OCI-LY7 (cell line): ENCODE results near the gene MTFP1. TPM values are rescaled to one million over a fixed set of nuclear protein-coding genes. Genes with fewer than 3 reads are reported as not detected.

Experiments used
- BruUV-seq: library from RNA; stranded (reverse); fragments of 400-500 nt; replicated peaks from 2 replicates; lab custom pipeline; 2021; lab: Mats Ljungman, UMichigan
- CTCF ChIA-PET: fragments of 300-600 bp; sonication (Branson Sonifier 250); formaldehyde crosslinking; loops from one replicate; lab custom pipeline; 2022; ENCODE audit warnings: antibody characterized with exemption; ENCODE audit not compliant: unreplicated experiment; lab: Charles Lee
- POLR2A ChIA-PET: fragments of 300-600 bp; sonication (Branson Sonifier 250); formaldehyde crosslinking; loops from one replicate; lab custom pipeline; 2022; ENCODE audit warnings: antibody characterized with exemption; lab: Charles Lee
- DNase-seq: peaks from one replicate; pipeline ENCODE4 v3.0.0-alpha.2; 2015; ENCODE audit warnings: low spot score
- H2AFZ ChIP-seq: fragments of 200-600 bp; sonication (generic), shearing (Covaris generic); 2 replicates; pipeline ENCODE4 v1.6.1; 2014; ENCODE audit warnings: mild to moderate bottlenecking, antibody characterized with exemption, low read length, moderate library complexity
- H3K27ac ChIP-seq: fragments of 200-600 bp; sonication (generic); 2 replicates; pipeline ENCODE4 v1.5.1; 2014; ENCODE audit warnings: mixed run types, low read depth, mild to moderate bottlenecking, moderate library complexity, low read length, inconsistent platforms; ENCODE audit not compliant: poor library complexity, severe bottlenecking
- H3K36me3 ChIP-seq: fragments of 200-600 bp; sonication (generic); 2 replicates; pipeline ENCODE4 v1.6.1; 2014; ENCODE audit warnings: mild to moderate bottlenecking, antibody characterized with exemption, low read length, moderate library complexity, mixed read lengths; ENCODE audit not compliant: insufficient read depth
- H3K4me1 ChIP-seq: fragments of 200-600 bp; sonication (generic); 2 replicates; pipeline ENCODE4 v1.5.1; 2014; ENCODE audit warnings: mild to moderate bottlenecking, low read length; ENCODE audit not compliant: insufficient read depth, poor library complexity, severe bottlenecking
- H3K4me2 ChIP-seq: fragments of 200-600 bp; sonication (generic); 2 replicates; pipeline ENCODE4 v1.6.1; 2014; ENCODE audit warnings: mild to moderate bottlenecking, low read length
- H3K4me3 ChIP-seq: fragments of 200-600 bp; sonication (generic); 2 replicates; pipeline ENCODE4 v1.5.1; 2014; ENCODE audit warnings: mild to moderate bottlenecking, low read depth, low read length; ENCODE audit not compliant: poor library complexity, severe bottlenecking
- H3K79me2 ChIP-seq: fragments of 200-600 bp; sonication (generic); 2 replicates; pipeline ENCODE4 v1.6.1; 2016; ENCODE audit warnings: low read depth, mild to moderate bottlenecking, low read length, moderate library complexity, mixed read lengths; ENCODE audit not compliant: insufficient read depth
- H3K9me2 ChIP-seq: fragments of 200-600 bp; sonication (generic); 2 replicates; pipeline ENCODE4 v1.6.1; 2016; ENCODE audit warnings: mild to moderate bottlenecking, low read length, mixed read lengths; ENCODE audit not compliant: insufficient read depth
- H3K9me3 ChIP-seq: fragments of 200-600 bp; sonication (generic); 2 replicates; pipeline ENCODE4 v1.6.1; 2014; ENCODE audit warnings: mild to moderate bottlenecking, mixed run types, low read length, mixed read lengths
- H4K20me1 ChIP-seq: fragments of 200-600 bp; sonication (generic); 2 replicates; pipeline ENCODE4 v1.6.1; 2014; ENCODE audit warnings: mild to moderate bottlenecking, antibody characterized with exemption, low read length, moderate library complexity, mixed read lengths; ENCODE audit not compliant: insufficient read depth
- CTCF ChIP-seq: fragments of 200-600 bp; sonication (generic); conservative IDR thresholded peaks from 2 replicates; pipeline ENCODE4 v1.5.1; 2014; ENCODE audit warnings: mild to moderate bottlenecking, antibody characterized with exemption, low read length, moderate library complexity, mixed read lengths
- EZH2phosphoT487 ChIP-seq: fragments of 200-600 bp; sonication (generic); IDR thresholded peaks from 2 replicates; pipeline ENCODE4 v1.6.1; 2018; ENCODE audit warnings: low read depth, borderline replicate concordance, mild to moderate bottlenecking, mixed run types, antibody characterized with exemption, low read length, moderate library complexity, mixed read lengths
- intact Hi-C: fragments of 100-400 bp; cut with micrococcal nuclease; formaldehyde crosslinking; loops from one replicate; pipeline ENCODE4 v1.10.0; 2022; ENCODE audit not compliant: unreplicated experiment
- total RNA-seq, 2 experiments: library from RNA; depleted of rRNA in 1 of 2; stranded (reverse); fragments of >200 nt in 1 of 2; shearing (Covaris generic) in 1 of 2; gene quantifications; 2 replicates each; pipeline ENCODE4 v1.2.3, GENCODE V29; 2014 to 2022

Gene MTFP1
- total RNA-seq, 2 experiments from 2014 or later: 81.9 to 83.2 TPM

- Histone ChIP-seq H3K36me3 (no peaks in the 10 kb centered on the region; the same call in 1 of the 2 replicates), H3K4me1 (peaks cover 10% of the 10 kb centered on the region), H2AFZ (no peak overlapping the region), H3K9me3 (peaks cover 6% of the 10 kb centered on the region; the same call in 1 of the 2 replicates), H4K20me1 (no peaks in the 10 kb centered on the region), H3K9me2 (no peaks in the 10 kb centered on the region), H3K4me3 (no peak overlapping the region), H3K79me2 (no peaks in the 10 kb centered on the region), H3K27ac (no peak overlapping the region), H3K4me2 (no peak overlapping the region)
- POLR2A ChIA-PET: interaction anchor here (0.8 kb wide), 1 partner anchor 36 kb away, joined by 3 read pairs; no protein-coding TSS in a partner anchor
- no TSS peak for BruUV-seq
- intact Hi-C loops: loop anchor here (2.0 to 5.0 kb wide), 2 partner anchors 59 to 274 kb away; partner anchors contain the start of gene TBC1D10A
- TF ChIP-seq EZH2phosphoT487 (no peak), CTCF (no peak)
- CTCF ChIA-PET: interaction anchor here (0.9 kb wide), 1 partner anchor 98 kb away, joined by 7 read pairs; no protein-coding TSS in a partner anchor
- no peak for DNase-seq
These were observed 39.6 kb upstream of the MTFP1 start for GRCh38 chr22:30385942-30386341.

- H3K4me3 ChIP-seq: peak overlapping the region; percentile 66
- H3K4me1 ChIP-seq: peaks cover 17% of the 10 kb centered on the region
- BruUV-seq: no TSS peak
- DNase-seq: no peak
- H4K20me1 ChIP-seq: no peaks in the 10 kb centered on the region
- CTCF ChIA-PET: interaction anchor here (0.6 to 1.2 kb wide), 3 partner anchors 51 to 99 kb away, joined by 3 to 9 read pairs (median 3); no protein-coding TSS in a partner anchor
- no peaks in the 10 kb centered on the region for H3K9me2 ChIP-seq
- TF ChIP-seq EZH2phosphoT487: no peak
- TF ChIP-seq CTCF: no peak
- H3K4me2 ChIP-seq: peak overlapping the region; percentile 65
- no peak overlapping the region for H3K27ac ChIP-seq
- peaks cover 6% of the 10 kb centered on the region; the same call in 1 of the 2 replicates for H3K9me3 ChIP-seq
- intact Hi-C loops: loop anchor here (2.0 to 5.0 kb wide), 2 partner anchors 60 to 274 kb away; partner anchors contain the start of gene TBC1D10A
- no peaks in the 10 kb centered on the region; the same call in 1 of the 2 replicates for H3K36me3 ChIP-seq
- H3K79me2 ChIP-seq: no peaks in the 10 kb centered on the region
- H2AFZ ChIP-seq: no peak overlapping the region
- POLR2A ChIA-PET: interaction anchor here (0.8 kb wide), 1 partner anchor 35 kb away, joined by 3 read pairs; no protein-coding TSS in a partner anchor
These were observed 39.0 kb upstream of the MTFP1 start for GRCh38 chr22:30386608-30386959.
